GM18505 (cell line): ENCODE measurements around the gene SYMPK.

Experiments used
- ATAC-seq: cut with Tn5 transposase; IDR thresholded peaks from one replicate; pipeline ENCODE4 v1.9.1; 2021; ENCODE audit not compliant: unreplicated experiment
- POLR2A ChIP-seq: IDR thresholded peaks from 4 replicates; pipeline ENCODE4 v1.6.1; 2011; ENCODE audit warnings: borderline replicate concordance; ENCODE audit not compliant: insufficient read depth, insufficient read length; ENCODE audit errors: extremely low read depth

The SYMPK gene

DNA sequence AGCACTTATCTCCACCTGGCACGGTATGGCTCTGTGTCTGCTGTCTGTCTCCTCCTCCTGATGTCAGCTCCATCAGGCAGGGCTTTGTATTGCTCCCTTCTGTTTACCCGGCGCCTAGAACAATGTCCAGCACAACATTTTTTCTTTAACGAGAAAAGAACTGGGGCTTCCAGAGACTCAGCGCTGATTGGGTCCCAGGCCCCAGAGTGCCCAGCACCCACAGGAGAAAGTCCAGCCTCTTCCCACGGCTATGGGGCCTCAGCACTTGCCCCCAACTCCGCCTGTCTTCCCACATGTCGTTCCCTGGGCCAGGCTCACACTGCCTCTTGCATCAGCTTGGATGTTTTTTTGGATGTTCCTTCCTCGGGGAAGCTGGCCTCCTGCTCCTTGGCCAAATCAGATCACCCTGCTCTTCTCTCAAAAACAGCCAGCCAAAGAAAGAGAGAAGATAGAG lies 32.6 kb upstream of the SYMPK start:
- no peak for TF ChIP-seq POLR2A
- ATAC-seq, result no peak

DNA sequence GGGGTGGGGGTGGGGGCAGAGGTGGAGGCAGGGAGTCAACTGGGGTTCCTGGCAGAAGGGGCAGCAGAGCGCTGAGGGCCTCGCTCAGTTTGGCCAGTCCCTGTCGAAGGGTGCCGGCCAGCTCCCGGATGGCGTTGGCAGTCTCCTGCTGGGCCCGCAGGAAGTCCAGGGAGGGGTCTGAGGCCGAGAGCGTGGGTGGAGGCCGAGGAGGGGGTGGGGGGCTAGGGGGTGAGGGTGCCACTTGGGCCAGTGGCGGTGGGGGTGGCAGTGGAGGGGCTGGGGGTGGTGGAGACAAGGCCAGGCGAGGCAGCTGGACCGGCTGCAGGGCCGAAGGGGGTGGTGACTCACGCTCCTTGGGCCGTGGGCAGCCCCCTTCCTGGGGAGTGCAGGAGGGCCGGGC lies 27.9 kb upstream of the SYMPK start:
- no peak for TF ChIP-seq POLR2A
- no peak for ATAC-seq

DNA sequence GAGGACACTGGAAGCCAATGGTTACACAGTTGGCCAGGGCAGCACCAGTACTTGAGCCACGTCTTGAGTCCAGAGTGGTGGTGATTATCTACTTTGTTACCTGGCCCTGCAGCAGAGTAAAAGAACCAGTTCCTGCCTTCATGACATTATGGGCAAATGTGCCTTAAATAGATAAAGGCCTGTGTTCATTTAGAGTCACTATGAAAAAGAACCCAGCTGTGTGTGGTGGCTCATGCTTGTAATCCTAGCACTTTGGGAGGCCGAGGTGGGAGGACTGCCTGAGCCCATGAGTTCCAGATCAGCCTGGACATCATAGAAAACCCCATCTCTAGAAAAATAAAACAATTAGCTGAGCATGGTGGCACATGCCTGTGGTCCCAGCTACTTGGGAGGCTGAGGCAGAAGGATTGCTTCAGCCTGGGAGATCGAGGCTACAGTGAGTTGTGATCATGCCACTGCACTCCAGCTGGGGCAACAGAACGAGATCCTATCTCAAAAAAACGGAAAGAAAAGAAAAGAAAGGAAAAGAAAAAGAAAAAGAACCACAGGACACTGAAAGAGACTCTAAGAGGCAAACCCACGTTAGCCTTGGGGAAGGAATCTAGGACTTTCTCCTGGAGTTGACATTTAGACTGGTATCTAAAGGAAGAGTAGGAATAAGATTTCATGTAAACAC lies 26.4 kb upstream of the SYMPK start:
- no peak for ATAC-seq

DNA sequence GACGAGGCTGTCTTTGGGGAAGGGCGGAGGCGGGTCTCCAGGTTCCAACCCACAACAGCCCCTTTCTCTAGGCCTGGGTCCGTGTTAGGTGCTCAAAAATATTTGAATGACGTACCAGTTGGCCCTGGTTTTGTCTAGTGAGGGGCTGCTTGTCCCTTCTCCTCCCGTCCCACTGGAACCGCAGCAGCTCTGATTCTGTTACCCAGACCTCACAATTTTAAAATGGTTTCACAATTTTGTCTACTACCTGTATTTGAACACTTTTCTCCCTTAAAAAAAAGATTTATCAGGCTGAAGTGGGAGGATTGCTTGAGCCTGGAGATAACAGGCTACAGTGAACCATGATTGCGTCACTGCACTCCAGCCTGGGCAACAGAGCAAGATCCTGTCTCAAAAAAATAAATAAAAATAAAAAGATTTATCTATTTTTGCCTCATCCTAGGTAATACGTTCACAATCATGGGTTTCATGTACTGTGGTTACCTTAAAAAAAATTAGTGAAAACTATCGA lies 24.3 kb upstream of the SYMPK start:
- TF ChIP-seq POLR2A, result no peak
- no peak for ATAC-seq

More for the DNA sequence above, 26.4 kb upstream of the SYMPK start:
- no peak for TF ChIP-seq POLR2A

DNA sequence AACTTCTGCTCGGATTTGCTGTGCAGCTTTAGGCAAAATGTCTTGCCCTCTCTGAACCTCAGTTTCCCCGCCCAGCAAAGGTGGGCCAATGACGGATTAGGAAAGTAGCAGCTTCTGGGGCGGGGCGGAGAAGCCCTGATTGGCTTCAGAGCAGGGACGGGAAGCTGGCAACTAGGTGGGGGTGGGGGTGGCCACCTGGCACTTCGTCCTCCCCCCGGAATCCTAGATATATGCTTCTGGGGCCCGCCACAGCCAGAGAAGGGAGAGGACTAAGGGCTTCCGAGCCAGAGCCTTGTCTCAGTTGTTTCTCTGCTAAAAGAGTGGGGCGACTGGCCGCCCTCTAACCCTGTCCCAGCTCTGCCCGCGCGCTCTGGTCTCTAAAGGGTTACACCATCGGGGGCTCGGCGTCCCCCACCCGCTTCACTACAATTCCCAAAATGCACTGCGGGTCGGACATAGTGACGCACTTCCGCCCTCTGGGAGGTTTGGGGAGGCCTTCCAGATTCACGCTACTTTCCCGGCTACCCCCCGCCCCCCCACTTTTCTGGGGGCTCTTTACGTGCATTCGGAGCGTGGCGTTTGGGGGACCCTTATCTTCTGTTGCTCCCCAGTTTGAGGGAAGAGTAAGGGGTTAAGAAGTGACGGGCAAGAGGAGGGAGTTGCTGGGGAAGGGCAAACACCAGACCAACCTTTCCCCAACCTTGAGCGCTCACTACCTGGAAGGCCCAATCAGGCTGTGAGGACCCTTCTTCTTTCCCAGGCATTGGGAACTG lies 23.7 kb upstream of the SYMPK start:
- peak; percentile 49 for ATAC-seq
- peak; percentile 55 for TF ChIP-seq POLR2A

DNA sequence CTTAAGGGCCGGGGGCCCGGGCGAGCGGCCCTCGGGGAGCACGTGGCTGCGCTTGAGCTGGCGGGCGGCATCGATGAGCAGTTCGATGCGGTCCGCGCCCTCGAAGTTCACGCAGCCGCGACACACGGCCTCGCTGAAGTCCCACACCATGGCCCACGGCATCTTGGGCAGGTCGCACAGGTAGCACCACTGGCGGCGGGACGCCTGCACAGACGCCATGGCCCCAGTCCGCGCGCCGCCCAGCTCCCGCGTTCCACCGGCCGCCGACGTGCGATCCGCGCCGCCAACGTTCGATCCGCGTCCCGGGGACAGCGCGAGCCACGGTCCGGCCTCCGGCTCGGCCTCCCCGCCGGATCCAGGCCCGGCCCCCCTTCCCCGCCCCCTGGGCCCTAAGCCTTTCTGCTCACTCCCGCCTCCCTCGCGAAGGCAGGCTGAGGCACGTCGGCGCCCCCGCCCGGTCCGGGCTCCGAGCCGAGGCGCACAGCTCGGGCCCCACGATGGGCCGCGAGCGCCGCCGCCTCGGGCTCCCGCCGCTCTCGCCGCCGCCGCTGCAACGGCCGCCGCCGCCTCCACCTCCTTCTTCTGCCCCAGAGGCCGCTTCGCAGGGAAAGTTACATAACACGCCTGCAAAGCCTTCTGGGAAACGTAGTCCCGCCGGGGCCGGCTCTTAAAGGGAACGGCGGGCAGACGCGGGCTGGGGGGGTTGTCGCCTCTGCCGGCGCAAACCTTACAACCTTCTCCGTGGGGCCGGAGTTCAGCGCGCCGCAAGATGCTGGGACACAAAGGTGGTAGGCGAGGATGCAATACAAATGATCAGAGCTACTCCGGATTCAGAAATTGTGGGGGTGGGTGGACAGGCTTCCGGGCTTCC lies 22.8 kb upstream of the SYMPK start, which contains the start of gene IRF2BP1:
Gene IRF2BP1, minus strand, starts transcription at position 586 of the 871 bp plus-strand sequence. Its CDS starts 367 bp downstream, at position 219.
- ATAC-seq, result peak; percentile 47
- TF ChIP-seq POLR2A, result peak; percentile 49

DNA sequence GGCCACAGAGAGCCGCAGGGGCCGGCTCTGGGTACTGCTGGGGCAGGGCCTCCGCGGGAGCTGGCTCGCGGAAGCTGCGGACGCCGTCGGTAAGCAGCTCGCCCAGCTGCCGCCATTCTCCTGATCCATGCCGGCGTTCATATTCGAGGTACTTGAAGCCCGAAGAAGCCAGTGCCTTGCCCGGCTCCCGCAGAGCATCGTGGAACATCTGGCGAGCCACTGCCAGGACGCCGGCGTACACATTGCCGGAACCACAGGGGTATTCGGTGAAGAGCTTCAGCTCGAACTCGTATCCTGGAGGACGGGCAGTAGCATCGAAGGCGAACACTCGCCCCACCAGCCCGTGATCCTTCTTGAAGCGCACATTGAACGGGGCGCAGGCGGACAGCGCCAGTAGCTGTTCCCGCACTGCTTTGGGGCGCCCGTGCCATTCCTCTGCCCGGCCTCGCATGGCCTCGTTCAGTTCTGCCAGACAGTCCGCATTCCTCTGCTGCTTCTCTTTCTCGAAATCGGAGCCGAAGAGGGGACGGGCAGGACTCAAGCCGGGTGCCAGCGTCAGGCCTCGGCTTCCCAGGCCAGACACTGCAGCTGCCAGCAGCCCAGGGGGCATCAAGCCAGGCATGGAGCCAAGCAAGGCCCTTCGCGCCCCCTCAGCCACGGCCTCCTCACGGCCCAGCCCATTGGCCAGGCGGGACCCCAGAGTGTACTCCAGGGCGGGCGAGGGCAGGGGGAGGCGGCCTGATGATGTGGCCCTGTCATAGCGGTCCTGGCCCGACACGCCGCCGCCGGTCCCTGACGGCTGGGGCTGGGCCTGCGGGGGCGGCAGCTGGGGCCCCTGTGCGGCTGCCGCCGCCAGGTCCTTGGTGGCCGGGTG lies 22.0 kb upstream of the SYMPK start:
- ATAC-seq, result peak; percentile 2
- TF ChIP-seq POLR2A, result no peak

DNA sequence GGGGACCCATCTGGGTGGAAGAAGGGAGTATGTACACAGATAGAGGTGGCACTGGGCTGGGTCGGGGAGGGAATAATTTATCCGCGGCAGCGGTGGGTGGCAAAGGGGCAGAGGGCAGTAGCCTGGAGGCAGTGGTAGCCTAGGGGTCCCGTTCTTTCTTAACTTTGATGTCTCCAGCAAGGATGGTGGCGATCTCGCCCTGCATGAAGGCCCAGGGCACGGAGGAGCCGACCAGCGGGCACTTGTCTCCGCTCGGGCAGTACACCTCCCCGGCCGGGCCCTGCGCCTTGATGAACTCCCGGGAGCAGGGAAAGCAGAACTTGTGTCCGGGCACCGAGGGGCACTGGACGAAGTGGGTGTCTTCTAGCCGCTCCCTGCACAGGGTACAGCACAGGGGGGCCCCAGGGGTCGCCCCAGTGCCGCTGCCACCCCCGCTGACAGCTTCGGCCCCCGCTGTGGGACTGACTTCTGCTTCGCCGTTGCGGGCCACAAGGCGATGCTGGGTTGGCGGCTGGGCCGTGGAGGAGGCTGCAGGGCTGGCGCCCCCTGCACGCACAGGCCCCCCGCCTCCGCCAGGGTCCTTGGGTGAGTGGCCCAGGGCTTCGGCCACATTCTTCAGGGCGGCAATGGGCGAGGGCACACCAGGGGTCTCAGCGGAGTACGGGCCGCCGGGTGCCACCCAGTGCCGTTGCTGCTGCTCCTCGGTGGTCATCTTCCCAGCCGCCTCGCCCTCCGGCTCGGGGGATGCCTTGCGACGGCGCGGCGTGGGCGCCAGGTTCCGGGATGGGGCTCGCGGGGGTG lies 21.1 kb upstream of the SYMPK start:
- no peak for TF ChIP-seq POLR2A
- ATAC-seq, result no peak

DNA sequence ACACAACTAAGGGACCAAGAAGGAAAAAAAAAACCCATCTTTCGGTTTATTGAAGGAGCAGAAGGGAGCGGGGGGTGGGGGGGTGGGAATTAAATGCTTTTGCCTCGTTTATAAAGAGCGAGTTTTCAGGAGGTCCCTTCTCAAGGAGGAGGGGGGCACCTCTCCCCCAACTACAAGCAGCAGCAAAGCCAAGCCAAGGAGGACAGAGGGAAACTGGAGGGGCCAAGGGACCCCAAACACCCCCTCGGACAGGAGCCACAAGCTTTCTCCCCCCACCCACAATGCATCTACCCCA lies 20.6 kb upstream of the SYMPK start:
- no peak for ATAC-seq
- no peak for TF ChIP-seq POLR2A

DNA sequence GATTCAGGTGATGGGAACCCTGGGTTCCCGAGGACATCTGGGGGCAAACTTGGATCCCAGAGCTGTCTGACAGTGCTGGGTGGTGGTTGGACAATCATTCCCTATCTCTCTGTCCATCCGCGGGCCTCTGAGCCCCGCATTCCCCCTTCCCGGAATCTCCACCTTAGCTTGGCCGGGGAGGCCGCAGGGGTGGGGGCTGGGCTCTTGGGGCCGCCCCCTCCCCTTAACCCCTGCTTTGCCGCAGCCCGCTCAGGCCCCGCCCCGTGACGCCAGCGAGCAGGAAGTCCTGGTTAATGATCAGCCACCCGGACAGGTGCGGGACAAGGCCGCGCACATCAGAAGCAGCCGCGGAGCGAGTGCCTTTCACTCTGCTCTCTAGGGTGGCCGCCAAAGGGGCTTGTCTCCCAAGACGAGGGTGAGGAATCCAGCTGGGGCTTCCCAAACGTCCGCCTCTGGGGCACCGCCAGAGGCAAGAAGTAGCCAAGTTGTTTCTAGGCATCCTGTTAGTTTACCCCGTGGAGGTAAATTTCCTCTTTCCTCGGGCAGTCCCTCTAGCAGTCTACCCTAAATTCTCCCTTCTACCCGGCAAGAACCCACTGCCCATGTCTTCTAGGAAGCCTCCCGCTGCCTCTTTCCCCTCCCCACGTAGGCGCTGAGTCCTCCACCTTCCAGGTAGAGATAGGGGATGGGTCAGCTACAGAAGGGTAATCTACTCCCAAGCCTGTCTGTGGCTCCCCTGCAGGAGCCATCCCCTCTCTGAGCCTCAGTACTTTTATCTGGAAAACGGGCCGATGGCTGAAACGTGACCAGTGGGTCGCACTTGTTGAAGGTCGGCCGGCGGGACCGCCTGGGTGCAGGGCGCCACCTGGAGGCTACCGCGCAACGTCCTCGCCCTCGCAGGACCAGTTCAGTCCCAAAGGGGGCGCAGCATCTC lies 20.0 kb upstream of the SYMPK start:
- peak; percentile 84 for TF ChIP-seq POLR2A
- no peak for ATAC-seq
